Measurements from ENCODE around the gene FOSL1.

- TF ChIP-seq TAF1 (IDR thresholded peaks at IDR 0.05; ENCODE audit: borderline replicate concordance, low read depth, low read length) (no peak), POLR2AphosphoS5 (IDR thresholded peaks at IDR 0.05; ENCODE audit: low read depth, low read length) (no peak), POLR2A (IDR thresholded peaks at IDR 0.05; ENCODE audit: low read depth, low read length) (no peak)
Observed at GRCh38 chr11:65920372-65920802, 20.2 kb upstream of the FOSL1 start.

Data from GM12892 (cell line).